Stimulated activated CD8-positive, alpha-beta memory T cell treated with anti-CD3 and anti-CD28 coated beads, Interleukin-15, amount 100 ng/mL, for 48 hours (primary cell): ENCODE data around the gene OR2D2.
A peak's percentile ranks its signal among the peaks of the same experiment; 100 is the strongest.
"Not testable (repeated sequence)": the region's sequence is repeated elsewhere in the genome, so short reads cannot be mapped to it uniquely, and the experiment has no call there.

Source experiments
- DNase-seq, 2 donors: peaks; one replicate each; pipeline ENCODE4 v3.0.0-alpha.2; 2020; ENCODE audit warnings: low read depth in 2 of 2

OR2D2 gene

GRCh38 chr11:6892400-6892799 is at the start of gene OR2D2:
Gene OR2D2 (minus strand): TSS chr11:6892500. CDS start chr11:6892500, 0 bp downstream.
- no peak for DNase-seq

- DNase-seq = no peak
Observed at GRCh38 chr11:6941970-6942369, 49.7 kb upstream of the OR2D2 start.

GRCh38 chr11:6932145-6932544 is 39.8 kb upstream of the OR2D2 start:
- DNase-seq = no peak

GRCh38 chr11:6931146-6931713 is 38.9 kb upstream of the OR2D2 start:
- no peak for DNase-seq

- DNase-seq = no peak
Observed at GRCh38 chr11:6928916-6929315, 36.6 kb upstream of the OR2D2 start.

GRCh38 chr11:6927030-6927617 is 34.8 kb upstream of the OR2D2 start:
- no peak for DNase-seq

- peak; percentile 26 to 47 for DNase-seq
Observed at GRCh38 chr11:6926208-6927029, 34.1 kb upstream of the OR2D2 start, which contains the start of gene ZNF215. Gene ZNF215 (plus strand): TSS chr11:6926426. CDS start chr11:6932273, 5,847 bp downstream.

- DNase-seq = no peak
Observed at GRCh38 chr11:6925636-6926207, 33.4 kb upstream of the OR2D2 start.

GRCh38 chr11:6925007-6925577 is 32.8 kb upstream of the OR2D2 start:
- DNase-seq = no peak

GRCh38 chr11:6920702-6921101 is 28.4 kb upstream of the OR2D2 start, which contains the start of gene OR2D3:
Gene OR2D3 (plus strand): TSS chr11:6921002. CDS start chr11:6921002, 0 bp downstream.
- DNase-seq = no peak

- DNase-seq = no peak
Observed at GRCh38 chr11:6919698-6920097, 27.4 kb upstream of the OR2D2 start.

GRCh38 chr11:6911948-6912347 is 19.6 kb upstream of the OR2D2 start:
- no peak for DNase-seq

GRCh38 chr11:6911378-6911777 is 19.1 kb upstream of the OR2D2 start:
- DNase-seq = no peak

GRCh38 chr11:6904804-6905203 is 12.5 kb upstream of the OR2D2 start:
- not testable (repeated sequence) for DNase-seq

- DNase-seq = no peak
Observed at GRCh38 chr11:6900327-6900999, 8.2 kb upstream of the OR2D2 start.

GRCh38 chr11:6898911-6899310 is 6.6 kb upstream of the OR2D2 start:
- DNase-seq = no peak

- DNase-seq = no peak
Observed at GRCh38 chr11:6895010-6895409, 2.7 kb upstream of the OR2D2 start.

- no peak for DNase-seq
Observed at GRCh38 chr11:6894097-6894496, 1.8 kb upstream of the OR2D2 start.

- DNase-seq = no peak
Observed at GRCh38 chr11:6889835-6890234, 2.5 kb downstream of the OR2D2 start.

- no peak for DNase-seq
Observed at GRCh38 chr11:6888830-6889229, 3.5 kb downstream of the OR2D2 start.

- DNase-seq = not testable (repeated sequence)
Observed at GRCh38 chr11:6887711-6888110, 4.6 kb downstream of the OR2D2 start.

GRCh38 chr11:6882751-6883150 is 9.5 kb downstream of the OR2D2 start:
- DNase-seq = no peak
